HG02885 (cell line): ENCODE data around the gene MAX.
"Not testable (repeated sequence)": the region's sequence is repeated elsewhere in the genome, so short reads cannot be mapped to it uniquely, and the experiment has no call there.

Experiments
- ATAC-seq: cut with Tn5 transposase; IDR thresholded peaks from one replicate; pipeline ENCODE4 v1.9.1; 2021; ENCODE audit warnings: mild to moderate bottlenecking; ENCODE audit not compliant: unreplicated experiment, poor library complexity

The MAX gene

DNA sequence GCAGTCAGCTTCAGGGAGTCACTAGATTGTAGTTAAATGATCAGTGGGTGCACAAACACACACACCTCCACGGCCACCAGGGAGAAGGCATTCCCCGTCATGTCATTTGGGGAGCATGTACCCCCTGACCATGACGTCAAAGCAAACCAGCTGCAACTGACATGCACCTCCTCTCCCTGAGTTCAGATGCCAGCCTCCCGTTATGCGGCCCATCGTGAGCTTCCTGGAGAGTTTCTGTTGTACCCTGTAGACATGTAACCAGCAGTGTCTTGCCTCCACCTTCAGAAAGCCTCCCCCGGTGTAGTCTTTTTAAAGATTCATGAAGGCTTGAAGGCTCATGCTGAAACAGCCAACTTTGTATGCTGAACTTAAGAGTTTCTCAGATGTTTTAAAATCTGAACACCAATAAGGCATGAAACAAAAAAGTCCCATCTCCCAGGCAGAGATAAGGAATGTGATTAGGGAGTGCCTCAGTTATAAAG is 60.8 kb downstream of the MAX start:
- ATAC-seq = no peak

- no peak for ATAC-seq
These were observed 61.5 kb downstream of the MAX start for GRCh38 chr14:65040666-65041433.

DNA sequence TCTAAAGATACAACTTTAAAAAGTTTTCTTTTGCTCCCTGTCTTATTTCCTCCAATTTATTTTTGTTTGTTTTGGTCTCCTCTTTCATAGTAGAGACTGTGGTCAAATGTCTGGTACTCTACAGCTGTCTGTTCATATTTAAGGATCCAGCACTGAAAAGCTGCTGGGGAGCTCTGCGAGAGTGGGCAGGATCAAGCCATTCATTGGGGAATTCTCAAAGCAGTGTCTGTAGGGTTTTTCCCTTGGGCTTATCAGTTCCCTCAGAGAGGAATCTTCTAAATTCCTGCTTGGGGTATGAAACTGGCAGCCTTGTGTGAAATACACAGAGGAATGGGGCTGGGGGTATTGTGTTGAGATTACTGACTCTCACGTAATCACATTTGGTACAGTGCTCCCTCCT is 63.4 kb downstream of the MAX start:
- no peak for ATAC-seq

- no peak for ATAC-seq
These were observed 67.3 kb downstream of the MAX start for GRCh38 chr14:65035049-65035448.

GRCh38 chr14:65034021-65034420 is 68.3 kb downstream of the MAX start:
- ATAC-seq = no peak

DNA sequence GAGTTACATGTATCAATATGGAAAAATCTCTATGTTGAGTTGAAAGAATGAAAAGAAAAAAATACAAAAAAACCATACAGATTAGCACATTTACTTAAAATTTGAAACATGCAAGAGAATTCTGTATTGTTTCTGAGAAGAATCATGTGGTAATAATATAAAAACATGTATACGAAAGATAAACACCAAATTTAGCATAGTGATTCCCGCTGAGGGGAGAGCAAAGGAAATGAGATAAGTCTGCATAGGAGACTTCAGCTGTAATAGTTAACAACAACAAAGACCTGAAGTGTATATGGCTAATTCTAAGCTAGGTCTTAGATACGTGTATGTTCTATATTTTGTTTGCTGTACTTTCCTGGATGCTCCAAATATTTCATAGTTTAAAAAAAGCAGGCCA is 69.1 kb downstream of the MAX start:
- ATAC-seq = no peak

GRCh38 chr14:65032319-65032718 is 70.0 kb downstream of the MAX start:
- no peak for ATAC-seq

DNA sequence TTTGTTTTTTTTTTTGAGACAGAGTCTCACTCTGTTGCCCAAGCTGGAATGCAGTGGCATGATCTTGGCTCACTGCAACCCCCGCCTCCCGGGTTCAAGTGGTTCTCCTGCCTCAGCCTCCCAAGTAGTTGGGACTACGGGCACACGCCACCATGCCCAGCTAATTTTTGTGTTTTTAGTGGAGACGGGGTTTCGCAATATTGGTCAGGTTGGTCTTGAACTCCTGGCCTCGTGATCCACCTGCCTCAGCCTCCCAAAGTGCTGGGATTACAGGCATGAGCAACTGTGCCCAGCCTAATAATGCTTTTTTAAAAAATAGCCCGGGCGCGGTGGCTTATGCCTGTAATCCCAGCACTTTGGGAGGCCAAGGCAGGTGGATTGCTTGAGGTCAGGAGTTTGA is 71.0 kb downstream of the MAX start:
- not testable (repeated sequence) for ATAC-seq

GRCh38 chr14:65028937-65029336 is 73.4 kb downstream of the MAX start:
- ATAC-seq = no peak

GRCh38 chr14:65027127-65027799 is 75.1 kb downstream of the MAX start:
- no peak for ATAC-seq

GRCh38 chr14:65026526-65026925 is 75.8 kb downstream of the MAX start:
- no peak for ATAC-seq

DNA sequence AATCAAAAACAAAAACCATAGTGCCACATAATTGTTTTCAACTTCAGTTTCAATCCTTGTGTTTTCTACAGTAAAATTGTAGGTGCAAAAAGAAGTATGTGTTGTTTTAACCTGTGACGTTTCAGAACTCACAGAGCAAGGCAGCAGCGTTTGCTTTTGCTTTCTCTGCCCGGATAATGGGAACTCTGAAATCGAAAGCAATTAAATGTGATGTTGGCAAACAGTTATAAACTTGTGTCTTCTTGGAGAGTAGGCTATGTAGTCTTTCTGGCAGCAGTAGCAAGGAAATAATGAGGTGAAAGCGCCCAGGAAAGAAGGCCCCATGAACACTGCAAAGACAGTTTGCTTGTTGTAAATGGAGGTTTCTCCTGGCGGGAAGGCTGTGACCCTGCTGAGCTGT is 76.5 kb downstream of the MAX start:
- no peak for ATAC-seq
